ENCODE results near the gene KRT9.
"Not testable (repeated sequence)": the region's sequence is repeated elsewhere in the genome, so short reads cannot be mapped to it uniquely, and the experiment has no call there.

GRCh38 chr17:41619927-41620582 is 48.2 kb upstream of the KRT9 start:
- TF ChIP-seq POLR2A (IDR thresholded peaks at IDR 0.05; ENCODE audit: low read depth, low read length); TAF1 (IDR thresholded peaks at IDR 0.05; ENCODE audit: borderline replicate concordance, low read depth, low read length): not testable (repeated sequence)

Measured in GM12892 (cell line).